ENCODE results near the gene DNM3. TPM values are rescaled to one million over a fixed set of nuclear protein-coding genes. Genes with fewer than 3 reads are reported as not detected.
A peak's percentile ranks its signal among the peaks of the same experiment; 100 is the strongest.
"Not testable (repeated sequence)": the region's sequence is repeated elsewhere in the genome, so short reads cannot be mapped to it uniquely, and the experiment has no call there.

The DNM3 gene
- 3.9 TPM for polyA plus RNA-seq (ENCODE audit: insufficient read length)
- long read RNA-seq, donor 1, result 0 reads
- long read RNA-seq, donor 2, partial matches to known transcripts, result 7 of 37 reads
- long read RNA-seq, donor 2, other reads (novel, unspliced or antisense), result 30 of 37 reads
- long read RNA-seq, donor 3, result 0 reads
- long read RNA-seq, donor 4, result 0 reads
- long read RNA-seq, donor 5, full-length matches to known transcripts, result 1 of 1 reads
- long read RNA-seq, donor 5, partial matches to known transcripts, result 0 of 1 reads
- long read RNA-seq, donor 5, other reads (novel, unspliced or antisense), result 0 of 1 reads
- long read RNA-seq, donor 6, partial matches to known transcripts, result 12 of 38 reads
- long read RNA-seq, donor 6, other reads (novel, unspliced or antisense), result 26 of 38 reads
- long read RNA-seq, donor 7, partial matches to known transcripts, result 42 of 50 reads
- long read RNA-seq, donor 7, other reads (novel, unspliced or antisense), result 8 of 50 reads
- long read RNA-seq, donor 8, result 0 reads

GRCh38 chr1:171841050-171841910 lies at the start of gene DNM3:
DNM3 (plus strand) TSS chr1:171841498; CDS start chr1:171841657, 159 bp downstream.
- peak; percentile 81 for DNase-seq

- no peak for DNase-seq
These were observed 48.5 kb upstream of the DNM3 start for GRCh38 chr1:171792656-171793369.

- no peak for DNase-seq
These were observed 47.7 kb upstream of the DNM3 start for GRCh38 chr1:171793636-171794035.

- DNase-seq, result no peak
These were observed 47.2 kb upstream of the DNM3 start for GRCh38 chr1:171794085-171794484.

GRCh38 chr1:171796592-171796991 lies 44.7 kb upstream of the DNM3 start:
- DNase-seq, result no peak

GRCh38 chr1:171798311-171798710 lies 43.0 kb upstream of the DNM3 start:
- no peak for DNase-seq

- DNase-seq, result no peak
These were observed 42.5 kb upstream of the DNM3 start for GRCh38 chr1:171798765-171799164.

- DNase-seq, result no peak
These were observed 42.1 kb upstream of the DNM3 start for GRCh38 chr1:171799166-171799565.

- not testable (repeated sequence) for DNase-seq
These were observed 41.6 kb upstream of the DNM3 start for GRCh38 chr1:171799698-171800097.

- no peak for DNase-seq
These were observed 41.0 kb upstream of the DNM3 start for GRCh38 chr1:171800342-171800741.

- DNase-seq, result no peak
These were observed 40.4 kb upstream of the DNM3 start for GRCh38 chr1:171800851-171801250.

- peak; percentile 65 for DNase-seq
These were observed 39.8 kb upstream of the DNM3 start for GRCh38 chr1:171801487-171801891.

GRCh38 chr1:171802207-171802606 lies 39.1 kb upstream of the DNM3 start:
- DNase-seq, result no peak

- DNase-seq, result no peak
These were observed 38.3 kb upstream of the DNM3 start for GRCh38 chr1:171803045-171803444.

- DNase-seq, result no peak
These were observed 37.8 kb upstream of the DNM3 start for GRCh38 chr1:171803461-171804022.

- no peak for DNase-seq
These were observed 35.7 kb upstream of the DNM3 start for GRCh38 chr1:171805395-171806115.

- no peak for DNase-seq
These were observed 33.7 kb upstream of the DNM3 start for GRCh38 chr1:171807556-171807955.

- DNase-seq, result no peak
These were observed 31.5 kb upstream of the DNM3 start for GRCh38 chr1:171809834-171810233.

GRCh38 chr1:171811672-171812071 lies 29.6 kb upstream of the DNM3 start:
- DNase-seq, result no peak

- DNase-seq, result no peak
These were observed 26.6 kb upstream of the DNM3 start for GRCh38 chr1:171814692-171815091.

GRCh38 chr1:171816300-171816901 lies 24.9 kb upstream of the DNM3 start:
- no peak for DNase-seq
